GM18907 (cell line): ENCODE data around the gene ARMC9.

Experiments used
- ATAC-seq: cut with Tn5 transposase; IDR thresholded peaks from one replicate; pipeline ENCODE4 v1.9.1; 2021; ENCODE audit warnings: mild to moderate bottlenecking, moderate library complexity; ENCODE audit not compliant: unreplicated experiment

Gene ARMC9

GRCh38 chr2:231378026-231378722, 179.7 kb downstream of the ARMC9 start:
- ATAC-seq: no peak

DNA sequence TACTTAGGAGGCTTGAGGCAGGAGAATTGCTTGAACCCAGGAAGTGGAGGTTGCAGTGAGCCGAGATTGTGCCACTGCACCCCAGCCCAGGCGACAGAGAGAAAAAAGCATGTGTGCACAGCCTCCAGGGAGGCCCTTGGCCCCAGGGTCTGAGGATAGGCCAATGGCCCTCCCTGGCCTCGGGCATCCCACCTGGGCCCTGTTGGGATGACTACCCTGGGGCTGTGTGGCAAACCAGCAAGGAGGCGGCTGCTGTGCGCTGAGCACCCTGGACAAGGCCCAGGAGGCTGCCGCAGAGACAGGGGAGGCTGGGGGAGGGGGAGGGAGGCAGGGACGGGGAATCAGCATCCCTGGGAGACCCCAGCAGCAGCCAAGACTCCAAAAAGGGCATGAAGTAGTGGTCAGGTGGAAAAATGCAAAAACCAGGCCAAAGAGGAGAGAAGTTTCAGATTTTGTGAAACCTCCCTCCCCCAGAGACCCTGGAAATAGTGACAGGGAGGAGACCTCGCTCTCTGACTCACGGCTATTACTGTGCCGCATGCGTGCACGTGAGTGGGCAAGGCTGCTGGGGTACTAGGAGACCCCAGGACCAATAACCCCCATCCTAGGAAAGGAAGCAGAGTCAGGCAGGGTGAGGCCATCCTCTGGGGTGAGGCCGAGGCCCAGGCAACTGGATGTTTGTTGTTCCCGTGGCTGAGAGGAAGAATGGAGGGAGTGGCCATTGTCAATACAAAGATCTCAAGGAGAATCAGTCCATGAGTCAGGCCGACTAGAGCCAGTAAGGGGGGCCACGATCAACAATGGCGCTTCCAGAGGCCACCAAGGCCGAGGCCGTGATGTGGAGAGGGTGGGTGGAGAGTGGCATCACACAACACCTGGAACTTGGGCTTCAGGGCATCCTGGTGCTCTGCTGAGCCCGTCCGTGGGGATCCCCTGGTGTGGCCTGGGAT, 181.1 kb downstream of the ARMC9 start:
- ATAC-seq: no peak

DNA sequence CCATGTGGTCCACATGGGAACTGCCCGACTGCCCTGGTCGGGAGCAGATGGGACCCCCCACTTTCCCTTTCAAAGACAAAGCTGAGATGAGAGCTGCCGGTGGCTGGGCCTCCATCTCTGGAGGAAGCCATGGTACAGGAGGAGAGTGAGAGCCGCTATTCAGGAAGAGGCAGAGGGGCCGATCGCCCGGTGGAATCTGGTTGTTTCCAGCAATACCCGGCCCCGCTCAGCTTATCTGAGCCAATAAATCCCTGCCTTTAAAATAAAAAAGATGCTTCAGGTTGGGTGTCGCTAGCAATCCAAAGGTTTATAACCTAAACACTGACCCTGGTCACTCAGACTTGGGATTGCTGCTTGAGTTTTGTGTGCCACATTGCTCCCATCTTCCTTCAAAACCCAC, 181.9 kb downstream of the ARMC9 start:
- ATAC-seq: no peak

GRCh38 chr2:231380991-231381847, 182.8 kb downstream of the ARMC9 start:
- no peak for ATAC-seq

DNA sequence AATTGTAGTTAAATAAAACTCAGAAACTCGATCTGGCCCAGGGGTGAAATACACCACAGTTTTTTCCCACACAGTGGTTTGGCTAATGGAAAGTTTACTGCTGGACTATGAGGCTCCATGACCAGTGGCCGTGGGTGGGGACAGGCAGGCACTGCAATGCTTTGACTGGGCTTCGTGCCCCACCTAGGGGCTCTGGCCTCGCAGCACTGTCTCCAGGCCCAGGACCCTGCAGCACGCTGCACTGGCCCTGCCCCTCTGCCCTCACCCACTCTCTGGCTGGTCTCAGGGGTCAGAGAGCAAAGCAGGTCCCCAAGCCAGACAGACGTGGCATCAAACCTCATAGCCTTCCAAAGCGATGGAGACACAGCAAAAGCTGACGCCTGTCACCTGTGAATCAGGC, 183.7 kb downstream of the ARMC9 start:
- no peak for ATAC-seq

DNA sequence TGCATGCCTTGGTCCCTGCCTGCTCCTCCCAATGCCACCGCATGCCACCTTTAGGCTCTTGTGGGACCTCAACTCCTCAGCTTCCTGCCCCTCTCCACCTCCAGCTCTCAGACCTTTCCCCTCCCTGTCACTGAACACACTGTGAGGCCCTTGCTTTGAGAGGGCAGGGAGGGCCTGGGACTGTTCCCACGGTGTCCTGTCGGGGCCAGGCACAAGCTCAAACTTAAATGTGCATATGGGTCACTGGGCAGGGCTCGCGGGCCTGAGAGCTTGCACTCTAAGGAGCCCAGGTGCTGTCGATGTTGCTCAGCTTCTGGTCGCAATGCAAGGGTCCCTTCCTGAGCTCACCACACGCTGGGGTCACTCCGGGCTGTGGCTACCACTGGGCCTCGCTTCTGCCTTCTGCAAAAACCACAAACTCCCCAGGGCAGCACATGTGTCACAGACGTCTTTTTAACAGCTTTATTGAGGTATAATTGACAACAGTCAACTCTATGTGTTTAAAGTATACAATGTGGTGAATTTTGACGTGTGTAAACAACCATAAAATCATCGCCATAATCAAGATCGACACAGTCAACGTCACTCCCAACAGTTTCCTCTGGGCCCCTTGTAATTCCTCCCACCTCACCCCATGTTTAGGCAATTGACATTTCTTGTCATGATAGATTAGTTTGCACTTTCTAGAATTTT, 185.1 kb downstream of the ARMC9 start:
- no peak for ATAC-seq

DNA sequence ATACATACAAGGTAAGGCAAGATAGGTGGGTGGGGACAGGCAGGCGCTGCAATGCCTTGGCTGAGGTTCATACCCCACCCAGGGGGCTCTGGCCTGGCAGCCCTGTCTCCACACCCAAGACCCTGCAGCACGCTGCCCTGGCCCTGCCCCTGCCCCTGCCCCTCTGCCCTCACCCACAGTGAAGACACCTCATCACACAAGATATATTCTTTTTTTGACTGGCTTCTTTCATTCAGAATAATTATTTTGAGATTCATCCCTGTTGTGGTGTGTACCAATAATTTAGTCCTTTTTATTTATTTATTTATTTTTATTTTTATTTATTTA, 185.6 kb downstream of the ARMC9 start:
- ATAC-seq: no peak

- no peak for ATAC-seq
Measured at GRCh38 chr2:231384970-231385369, 186.5 kb downstream of the ARMC9 start.

- ATAC-seq: no peak
Measured at GRCh38 chr2:231385429-231385828, 187.0 kb downstream of the ARMC9 start.

- ATAC-seq: no peak
Measured at GRCh38 chr2:231386446-231386845, 188.0 kb downstream of the ARMC9 start.

DNA sequence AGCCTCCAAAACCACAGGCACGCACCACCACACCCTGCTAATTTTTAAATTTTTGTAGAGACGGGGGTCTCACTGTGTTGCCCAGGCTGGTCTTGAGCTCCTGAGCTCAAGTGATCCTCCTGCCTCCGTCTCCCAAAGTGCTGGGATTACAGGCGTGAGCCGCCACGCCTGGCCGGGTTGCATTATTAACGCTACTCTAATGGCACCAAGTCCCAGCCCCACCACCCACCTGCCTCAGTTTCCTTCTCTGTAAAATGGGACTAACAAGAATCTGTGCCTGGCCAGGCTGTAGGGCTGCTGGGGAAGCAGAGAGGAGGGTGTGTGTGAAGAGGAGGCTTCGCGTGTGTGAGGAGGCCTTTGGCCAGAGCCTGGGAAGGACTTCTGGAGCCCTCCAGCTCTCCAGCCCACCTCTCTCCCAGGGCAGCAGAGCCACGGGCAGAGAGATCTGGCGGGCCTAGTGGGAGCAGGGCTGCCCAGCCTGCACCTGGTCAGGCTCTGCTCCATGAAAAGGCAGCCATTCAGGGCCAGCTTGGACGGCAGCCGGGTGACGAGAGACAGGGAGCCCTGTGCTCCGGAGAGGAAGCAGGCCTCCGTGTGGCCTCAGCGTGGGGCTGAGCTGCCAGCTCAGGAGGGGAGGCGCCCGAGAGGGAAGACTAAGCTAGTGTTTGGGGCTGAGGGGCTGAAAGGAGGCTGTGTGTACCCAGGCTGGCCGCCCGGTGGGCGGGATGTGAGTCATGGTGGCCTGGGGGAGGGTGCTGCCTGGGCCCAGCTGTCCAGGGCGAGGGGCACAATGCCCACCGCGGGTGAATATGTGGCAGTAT, 189.7 kb downstream of the ARMC9 start:
- no peak for ATAC-seq

DNA sequence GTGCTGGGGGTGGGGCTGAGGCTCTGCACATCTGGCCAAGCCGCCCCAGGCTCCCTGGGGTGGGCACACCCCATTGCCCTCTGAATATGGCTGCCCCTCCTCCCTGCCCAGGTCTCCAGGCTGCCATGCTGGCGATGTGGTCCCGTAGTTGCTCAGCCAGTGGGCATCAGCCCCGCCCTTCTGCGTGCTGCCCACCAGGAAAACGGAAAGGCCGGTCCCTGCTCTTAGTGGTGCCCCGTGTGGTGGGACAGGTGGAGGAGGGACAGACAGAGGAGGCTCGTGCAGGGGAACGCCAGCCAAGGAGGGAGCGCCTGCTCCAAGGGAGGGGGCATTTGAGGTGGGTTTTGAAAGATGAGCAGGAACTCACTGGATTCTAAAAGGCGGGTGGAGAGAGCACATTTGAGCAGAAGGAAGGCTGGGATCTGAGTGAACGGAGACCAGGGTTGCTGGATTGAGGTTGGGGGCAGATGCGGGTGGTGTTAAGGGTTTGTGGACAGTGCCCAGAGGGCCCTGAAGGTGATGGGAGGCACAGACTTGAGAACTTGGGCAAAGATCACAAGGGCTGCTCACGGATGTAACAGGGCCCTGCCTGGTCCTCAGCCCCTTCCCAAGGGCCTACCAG, 190.4 kb downstream of the ARMC9 start:
- ATAC-seq: no peak

DNA sequence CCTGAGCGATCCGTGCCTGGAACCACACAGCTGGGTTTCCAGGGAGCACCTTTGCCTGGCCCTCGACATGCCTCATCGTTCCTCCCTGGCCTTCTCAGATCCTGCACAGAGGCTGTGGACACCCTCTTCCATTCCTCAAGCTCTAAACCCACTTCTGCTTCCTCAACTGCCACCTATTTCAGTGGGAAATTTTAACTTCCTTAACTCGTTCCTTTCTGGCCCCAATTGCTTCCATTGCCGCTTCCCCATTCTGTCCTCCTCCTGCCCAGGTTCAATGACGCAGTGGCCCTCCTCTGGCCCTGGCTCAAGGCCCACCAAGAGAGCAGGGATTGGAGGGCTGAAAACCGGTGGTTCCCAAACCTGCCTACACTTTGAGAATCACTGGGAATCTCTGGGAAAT, 192.2 kb downstream of the ARMC9 start:
- no peak for ATAC-seq

DNA sequence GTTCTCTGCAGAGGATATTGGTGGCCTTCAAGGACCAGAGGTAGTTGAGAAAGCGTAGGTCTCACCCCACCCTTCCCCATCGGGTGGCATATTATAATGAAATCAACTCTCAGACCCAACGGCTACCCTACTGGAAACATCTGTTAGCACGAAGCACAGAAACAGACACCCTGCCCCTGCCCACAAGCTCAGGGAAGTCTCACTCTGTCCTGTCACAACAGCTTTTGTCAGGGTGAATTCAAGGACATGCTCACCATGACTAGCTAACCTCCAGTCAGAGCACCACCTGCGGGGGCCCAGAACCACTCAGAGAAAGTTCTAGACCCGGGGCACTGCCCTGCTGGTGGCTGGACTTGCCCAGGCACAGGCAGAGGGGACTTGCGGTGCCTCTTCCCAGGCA, 193.6 kb downstream of the ARMC9 start:
- ATAC-seq: peak; percentile 18

GRCh38 chr2:231392431-231393148, 194.2 kb downstream of the ARMC9 start:
- no peak for ATAC-seq

GRCh38 chr2:231393149-231394131, 195.0 kb downstream of the ARMC9 start:
- peak; percentile 35 for ATAC-seq
